DMS53 treated with DMSO at 0.1 percent for 48 hours (cell line): ENCODE results near the gene KLHL1.

ENCODE experiments used
- DNase-seq: peaks from one replicate; lab custom pipeline; 2025; ENCODE audit not compliant: unreplicated experiment; lab: John Stamatoyannopoulos, UW

Gene KLHL1

DNA sequence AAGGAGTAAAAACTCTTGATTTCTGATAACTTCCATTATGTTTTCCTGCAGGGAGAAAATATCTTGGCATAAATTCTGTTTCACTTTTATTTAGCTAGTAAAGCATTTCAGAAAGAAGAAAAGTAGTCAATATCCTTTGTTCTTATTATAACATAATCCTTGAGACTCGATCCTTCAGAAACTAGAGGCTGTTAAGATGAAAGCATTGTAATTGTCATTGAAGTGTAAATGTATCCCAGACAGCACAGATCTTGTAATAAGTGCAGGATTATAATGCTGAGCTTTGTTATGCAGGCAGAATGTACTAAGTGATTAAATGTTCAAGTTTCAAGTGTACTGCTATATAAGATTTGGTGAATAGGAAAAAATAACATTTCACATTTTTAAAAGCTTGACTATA, 225.8 kb downstream of the KLHL1 start:
- DNase-seq: no peak

- no peak for DNase-seq
Observed at GRCh38 chr13:69879936-69880335, 228.3 kb downstream of the KLHL1 start.

- DNase-seq: no peak
Observed at GRCh38 chr13:69872321-69873047, 235.8 kb downstream of the KLHL1 start.

DNA sequence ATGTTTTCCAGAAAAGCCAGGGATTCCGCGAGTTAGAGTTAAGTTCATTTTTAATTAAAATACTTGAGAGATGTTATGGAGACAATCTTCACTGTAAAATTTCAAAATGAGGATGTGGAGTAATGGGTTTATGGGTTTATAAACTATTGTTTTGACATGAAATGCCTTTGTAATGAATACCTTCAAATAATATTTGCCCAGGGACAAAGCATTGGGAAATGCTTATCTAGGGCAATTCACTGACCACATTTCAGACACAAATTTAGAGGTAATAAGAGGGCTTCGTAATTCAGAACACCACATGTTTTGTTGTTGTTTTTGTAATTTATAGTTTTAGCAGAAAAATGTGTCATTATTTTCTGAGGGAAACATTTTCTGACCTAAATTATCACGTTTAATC, 241.7 kb downstream of the KLHL1 start:
- no peak for DNase-seq

DNA sequence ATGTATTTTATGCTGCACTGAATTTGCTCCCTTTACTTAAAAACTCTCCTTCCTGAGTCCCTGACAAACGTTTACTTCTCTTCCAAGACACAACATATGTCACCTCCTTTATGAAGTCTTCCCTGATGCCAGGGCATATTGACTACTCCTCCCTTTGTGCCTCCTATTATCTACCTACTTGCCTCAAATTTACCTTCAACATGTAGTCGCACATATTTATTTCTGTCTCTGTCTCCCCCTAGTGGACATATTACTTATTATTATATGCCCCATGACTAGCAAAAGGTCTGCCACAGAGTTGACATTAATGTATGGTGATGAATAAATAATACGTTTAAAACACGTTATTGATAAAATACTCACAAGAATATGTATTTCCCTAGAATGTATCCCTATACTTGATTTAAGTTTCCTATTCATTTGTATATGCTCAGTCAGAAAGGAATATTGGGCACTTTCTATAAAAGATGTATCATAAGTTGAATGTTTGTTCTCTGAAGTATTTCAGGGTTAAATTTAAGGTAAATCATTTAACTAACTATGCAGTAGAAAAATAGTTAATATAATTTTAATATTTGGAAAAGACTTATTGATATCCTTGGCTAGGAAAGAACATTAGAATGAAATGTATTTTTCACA, 250.9 kb downstream of the KLHL1 start:
- DNase-seq: peak; percentile 4

DNA sequence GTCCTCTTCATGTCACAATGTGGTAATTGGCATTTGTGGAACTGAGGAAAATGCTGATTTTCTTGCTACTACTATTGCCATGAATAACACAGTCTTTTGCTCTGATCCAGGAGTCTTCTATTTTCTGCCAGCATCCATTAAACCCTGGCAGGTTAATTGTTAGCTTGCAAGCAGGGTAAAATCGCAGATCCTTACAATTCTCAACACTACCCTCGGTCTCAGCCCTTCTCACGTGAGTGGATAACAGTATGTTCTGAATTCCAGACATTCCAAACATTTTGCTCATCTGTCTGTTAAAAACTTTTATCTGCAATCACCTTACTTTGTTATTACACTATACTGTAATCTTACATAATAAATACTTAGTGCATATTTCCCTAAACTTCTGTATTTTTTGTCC, 251.9 kb downstream of the KLHL1 start:
- no peak for DNase-seq

- DNase-seq: no peak
Observed at GRCh38 chr13:69828527-69828926, 279.7 kb downstream of the KLHL1 start.

DNA sequence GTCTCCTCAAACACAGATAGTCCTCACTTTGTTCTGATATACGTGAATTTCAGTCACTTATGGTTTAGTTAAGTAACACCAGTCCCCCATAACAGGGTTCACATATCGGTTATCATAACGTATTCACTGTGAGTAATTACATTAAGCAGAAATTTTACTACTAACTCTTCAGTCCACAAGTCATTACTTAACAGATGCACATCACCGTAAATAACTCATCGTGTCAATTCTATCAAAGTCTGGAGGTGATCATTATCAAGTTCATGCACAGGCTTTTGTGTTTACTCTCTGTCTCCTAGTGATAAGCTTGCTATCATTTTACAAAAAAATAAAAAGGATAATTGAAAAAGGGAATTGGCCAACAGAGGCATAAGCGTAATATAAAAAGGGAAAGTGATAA, 288.1 kb downstream of the KLHL1 start:
- no peak for DNase-seq

DNA sequence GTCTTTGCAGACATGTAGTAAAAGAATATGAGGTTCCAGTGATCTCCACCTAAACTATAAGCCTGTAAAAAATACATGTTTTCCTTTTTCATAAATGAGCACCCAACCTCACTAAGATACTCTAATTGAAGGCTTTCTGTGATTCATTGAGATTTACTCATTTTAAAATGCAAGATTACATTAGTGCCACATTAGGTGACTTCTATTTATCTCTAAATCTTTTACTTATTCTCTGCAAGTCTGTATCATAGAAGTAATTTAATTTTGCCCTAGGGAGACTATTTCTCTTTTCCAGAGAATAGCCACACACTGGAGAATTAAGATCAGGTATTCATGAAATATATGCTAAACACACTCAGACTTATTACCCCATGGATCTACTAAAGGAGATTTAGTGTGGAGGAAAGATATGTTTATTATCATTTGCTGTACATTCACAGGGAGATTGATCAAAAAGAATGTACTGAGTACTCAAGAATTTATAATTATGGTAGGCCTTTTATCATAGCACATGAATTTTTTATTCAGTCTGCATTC, 290.9 kb downstream of the KLHL1 start:
- no peak for DNase-seq

DNA sequence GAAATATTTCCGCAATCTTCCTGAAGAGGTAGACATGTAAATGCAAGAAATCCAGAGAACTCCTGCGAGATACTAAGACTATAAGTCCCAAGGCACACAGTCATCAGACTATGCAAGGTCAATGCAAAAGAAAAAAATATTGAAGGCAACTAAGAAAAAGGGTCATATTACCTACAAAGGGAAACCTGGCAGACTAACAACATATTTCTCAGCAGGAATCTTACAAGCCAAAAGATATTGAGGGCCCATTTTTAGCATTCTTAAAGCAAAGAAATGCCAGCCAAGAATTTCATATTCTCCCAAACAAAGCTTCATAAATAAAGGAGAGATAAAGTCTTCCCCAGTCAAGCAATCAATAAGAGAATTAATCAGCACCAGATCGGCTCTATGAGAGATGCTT, 299.1 kb downstream of the KLHL1 start:
- DNase-seq: no peak

DNA sequence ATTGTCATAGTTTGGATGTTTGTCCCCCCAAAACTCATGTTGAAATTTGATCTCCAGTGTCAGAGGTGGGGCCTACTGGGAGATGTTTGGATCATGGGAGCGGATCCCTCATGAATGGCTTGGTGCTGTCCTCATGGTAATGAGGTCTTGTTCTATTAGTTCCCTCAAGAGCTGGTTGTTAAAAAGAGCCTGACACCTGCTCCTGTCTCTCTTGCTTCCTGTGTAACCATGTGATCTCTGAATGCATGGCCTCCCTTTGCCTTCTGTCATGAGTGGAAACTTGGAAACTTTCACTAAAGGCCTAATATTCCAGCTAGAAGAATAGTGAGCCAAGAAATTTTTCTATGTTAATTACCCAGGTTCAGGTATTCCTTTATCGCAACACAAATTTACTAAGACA, 312.0 kb downstream of the KLHL1 start:
- DNase-seq: no peak

DNA sequence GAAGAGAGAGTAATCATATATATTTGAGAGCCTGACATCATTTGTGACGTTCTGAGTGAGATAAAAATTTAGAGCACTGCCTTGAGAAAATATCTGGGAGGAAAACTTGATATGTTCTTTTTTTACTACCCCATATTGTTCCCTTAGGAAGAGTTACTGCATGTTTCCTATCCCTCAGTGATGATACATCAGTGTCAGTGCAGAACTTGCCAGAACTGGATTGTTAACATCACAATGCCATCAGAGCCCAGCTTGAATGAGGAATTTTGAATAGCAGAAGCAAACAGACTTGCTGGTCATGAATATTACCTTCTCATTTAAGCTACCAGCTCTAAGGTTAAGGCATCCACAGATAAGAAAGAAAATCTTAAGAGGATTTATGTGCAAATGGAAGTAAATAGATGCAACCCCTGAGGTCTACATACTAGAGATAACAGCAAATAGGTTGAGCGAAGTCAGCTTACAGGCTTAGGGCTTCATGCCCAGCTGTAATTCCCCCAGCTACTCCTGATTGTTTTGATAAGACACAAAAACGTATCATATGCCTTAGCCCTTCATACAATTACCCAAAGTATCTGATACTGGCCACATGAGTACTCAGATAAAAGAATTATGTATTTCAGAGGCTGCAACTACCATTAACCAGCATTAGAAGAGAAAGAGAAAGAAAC, 314.3 kb downstream of the KLHL1 start:
- DNase-seq: no peak

- no peak for DNase-seq
Observed at GRCh38 chr13:69776937-69777336, 331.3 kb downstream of the KLHL1 start.

- no peak for DNase-seq
Observed at GRCh38 chr13:69769608-69770007, 338.6 kb downstream of the KLHL1 start.

- DNase-seq: no peak
Observed at GRCh38 chr13:69761581-69761980, 346.7 kb downstream of the KLHL1 start.

DNA sequence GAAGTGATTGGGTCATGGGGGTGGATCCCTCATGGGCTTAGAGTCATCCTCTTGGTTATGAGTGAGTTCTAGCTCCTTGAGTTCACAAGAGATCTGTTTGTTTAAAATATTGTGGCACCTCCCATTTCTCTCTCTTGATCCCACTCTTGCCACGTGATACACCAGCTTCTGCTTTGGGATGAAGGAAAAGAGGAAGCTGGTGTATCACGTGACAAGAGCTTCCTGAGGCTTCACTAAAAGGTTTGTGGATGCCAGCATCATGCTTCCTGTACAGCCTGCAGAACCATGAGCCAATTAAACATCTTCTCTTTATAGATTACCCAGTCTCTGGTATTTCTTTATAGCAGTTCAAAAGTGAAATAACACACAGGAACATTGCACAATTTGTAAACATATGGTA, 353.2 kb downstream of the KLHL1 start:
- DNase-seq: no peak

GRCh38 chr13:69751259-69751658, 357.0 kb downstream of the KLHL1 start:
- DNase-seq: no peak

- no peak for DNase-seq
Observed at GRCh38 chr13:69737129-69737935, 370.9 kb downstream of the KLHL1 start.

- no peak for DNase-seq
Observed at GRCh38 chr13:69721631-69722030, 386.6 kb downstream of the KLHL1 start.

DNA sequence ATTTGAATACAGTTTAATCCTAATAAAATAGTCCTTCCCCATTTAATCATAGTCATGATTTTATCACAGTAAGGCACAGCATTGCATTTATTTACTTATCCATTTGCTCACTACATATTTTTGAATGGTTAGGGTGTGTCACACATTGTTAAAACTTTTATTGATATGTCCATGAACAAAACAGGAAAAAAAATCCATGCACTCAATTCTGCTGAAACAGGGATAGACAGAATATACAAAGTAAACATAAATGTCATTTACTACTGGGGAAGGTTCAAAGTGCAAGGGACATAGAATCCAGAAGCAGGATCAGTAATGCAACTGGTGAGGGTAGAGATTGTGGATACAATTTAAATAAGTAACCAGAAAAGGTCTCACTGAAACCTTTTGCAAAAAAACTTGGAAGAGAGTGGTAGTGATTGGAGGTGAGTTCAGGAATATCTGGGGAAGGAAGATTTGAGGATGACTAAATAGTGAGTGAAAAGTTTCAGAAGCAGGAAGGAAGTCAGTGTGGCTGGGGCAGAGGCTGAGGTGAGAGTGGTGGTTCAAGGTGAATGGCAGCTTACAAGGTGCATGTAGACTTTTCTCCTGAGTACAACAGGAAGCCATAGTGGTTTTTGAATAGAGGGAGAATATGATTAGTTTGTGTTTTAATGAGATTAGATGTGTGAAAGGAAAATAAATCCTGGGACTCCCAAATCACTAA, 387.8 kb downstream of the KLHL1 start:
- DNase-seq: no peak

DNA sequence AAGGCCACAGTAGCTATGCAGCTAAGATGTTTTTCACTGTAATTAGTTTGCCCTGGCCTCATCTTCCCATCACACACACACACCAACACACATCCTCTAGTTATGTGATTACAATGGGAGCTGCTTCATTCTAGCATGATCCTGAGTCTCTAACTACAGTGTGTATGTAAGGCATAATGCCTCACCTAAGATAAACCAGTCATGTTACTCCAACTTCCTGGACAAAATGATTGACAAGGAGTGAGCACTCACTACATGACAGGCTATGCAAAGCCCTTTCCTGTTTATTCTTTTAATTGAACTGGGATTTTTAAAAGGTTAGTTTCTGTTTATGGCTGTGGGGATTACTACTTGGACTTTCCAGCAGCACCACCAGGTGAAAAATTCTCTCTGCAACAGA, 401.4 kb downstream of the KLHL1 start:
- no peak for DNase-seq
